Activated B cell treated with CpG ODN at 0.5 μM for 24 hours (primary cell): Measurements from ENCODE around the gene CAMK1G. TPM values are rescaled to one million over a fixed set of nuclear protein-coding genes. Genes with fewer than 3 reads are reported as not detected.

Source experiments
- ATAC-seq: fragments of 200-7000 bp; cut with Tn5 transposase; one replicate; pipeline ENCODE4 v1.10.0; 2021; ENCODE audit warnings: low read depth, mild to moderate bottlenecking, moderate library complexity
- CTCF ChIA-PET: fragments of 350-600 bp; sonication (Branson Sonifier 250); formaldehyde crosslinking; loops from one replicate; lab custom pipeline; 2021; ENCODE audit warnings: antibody characterized with exemption; lab: Charles Lee
- POLR2A ChIA-PET: fragments of 350-600 bp; sonication (Branson Sonifier 250); formaldehyde crosslinking; loops from one replicate; lab custom pipeline; 2021; ENCODE audit warnings: antibody characterized with exemption; lab: Charles Lee
- DNase-seq: peaks from one replicate; pipeline ENCODE4 v3.0.0; 2022
- H3K27ac Mint-ChIP-seq: one replicate; pipeline ENCODE4 v1.8.0; 2020; ENCODE audit warnings: mixed read lengths
- H3K27me3 Mint-ChIP-seq: one replicate; pipeline ENCODE4 v1.8.0; 2021; ENCODE audit warnings: mixed read lengths
- H3K36me3 Mint-ChIP-seq: one replicate; pipeline ENCODE4 v1.8.0; 2021; ENCODE audit warnings: low read depth, mixed read lengths
- H3K4me1 Mint-ChIP-seq: one replicate; pipeline ENCODE4 v1.8.0; 2021; ENCODE audit warnings: mixed read lengths
- H3K4me3 Mint-ChIP-seq: one replicate; pipeline ENCODE4 v1.8.0; 2020; ENCODE audit warnings: mild to moderate bottlenecking, mixed read lengths
- H3K9me3 Mint-ChIP-seq: one replicate; pipeline ENCODE4 v1.8.0; 2020; ENCODE audit warnings: mixed read lengths
- CTCF ChIP-seq: fragments of 200-600 bp; IDR thresholded peaks from one replicate; pipeline ENCODE4 v1.8.0; 2022; ENCODE audit warnings: antibody characterized with exemption, mild to moderate bottlenecking
- intact Hi-C: fragments of 100-400 bp; cut with micrococcal nuclease; formaldehyde crosslinking; loops from one replicate; pipeline ENCODE4 v1.15.1; 2024
- total RNA-seq: library from RNA; stranded (reverse); gene quantifications from 2 replicates; pipeline ENCODE4 v1.2.3, GENCODE V29; 2022

CAMK1G gene
- total RNA-seq, 1 donor from 2014 or later = not detected

GRCh38 chr1:209584231-209584672 is 738 bp downstream of the CAMK1G start:
- no peak for TF ChIP-seq CTCF
- no peak for DNase-seq
- H3K4me1 Mint-ChIP-seq = no peaks in the 10 kb centered on the region
- no peaks in the 10 kb centered on the region for H3K9me3 Mint-ChIP-seq
- POLR2A ChIA-PET = no interaction called here
- peaks cover 21% of the 10 kb centered on the region for H3K27me3 Mint-ChIP-seq
- CTCF ChIA-PET = interaction anchor here (1.1 kb wide), 1 partner anchor 18 kb away, joined by 3 read pairs; no protein-coding TSS in a partner anchor
- no peak overlapping the region for H3K27ac Mint-ChIP-seq
- no peak overlapping the region for H3K4me3 Mint-ChIP-seq
- no peak for ATAC-seq
- H3K36me3 Mint-ChIP-seq = no peaks in the 10 kb centered on the region
- intact Hi-C loops = no loop called here

- DNase-seq (no peak), ATAC-seq (no peak)
- Mint-ChIP-seq H3K36me3 (no peaks in the 10 kb centered on the region), H3K27ac (no peak overlapping the region), H3K9me3 (no peaks in the 10 kb centered on the region), H3K27me3 (peaks cover 25% of the 10 kb centered on the region), H3K4me3 (no peak overlapping the region), H3K4me1 (no peaks in the 10 kb centered on the region)
- POLR2A ChIA-PET = no interaction called here
- intact Hi-C loops = no loop called here
- CTCF ChIA-PET = interaction anchor here (1.1 kb wide), 1 partner anchor 19 kb away, joined by 3 read pairs; no protein-coding TSS in a partner anchor
- TF ChIP-seq CTCF = no peak
Measured at GRCh38 chr1:209585197-209585596, 1.7 kb downstream of the CAMK1G start.

DNA sequence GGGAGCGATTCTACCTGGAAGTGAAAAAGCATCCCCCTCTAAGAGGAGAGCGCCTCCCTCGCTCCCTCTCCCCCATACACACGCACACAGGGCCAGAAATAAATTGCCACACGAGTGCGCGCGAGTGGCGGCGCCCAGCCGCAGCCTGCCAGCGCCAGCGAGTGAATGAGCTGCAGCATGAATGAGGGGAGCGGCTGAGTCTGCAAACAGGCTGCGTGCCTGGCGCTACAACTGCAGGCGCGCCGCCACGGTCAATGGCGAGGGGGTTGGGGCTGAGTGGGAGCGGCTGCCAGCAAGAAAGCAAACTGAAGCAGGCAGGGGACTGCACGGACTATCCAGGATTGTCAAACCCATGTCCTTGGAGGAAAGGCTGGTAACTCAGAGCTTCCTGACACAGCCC is 2.2 kb downstream of the CAMK1G start:
- Mint-ChIP-seq H3K27ac (no peak overlapping the region), H3K4me1 (no peaks in the 10 kb centered on the region), H3K9me3 (no peaks in the 10 kb centered on the region), H3K4me3 (no peak overlapping the region), H3K36me3 (no peaks in the 10 kb centered on the region), H3K27me3 (peaks cover 28% of the 10 kb centered on the region)
- ChIA-PET CTCF (no interaction called here), POLR2A (no interaction called here)
- no peak for DNase-seq
- intact Hi-C loops = no loop called here
- no peak for TF ChIP-seq CTCF
- ATAC-seq = no peak

- Mint-ChIP-seq H3K27ac (no peak overlapping the region), H3K4me1 (no peaks in the 10 kb centered on the region)
- CTCF ChIA-PET = no interaction called here
Measured at GRCh38 chr1:209586221-209586740, 2.8 kb downstream of the CAMK1G start.

GRCh38 chr1:209587789-209588188 is 4.3 kb downstream of the CAMK1G start:
- no peak for TF ChIP-seq CTCF
- no peak for ATAC-seq

More at GRCh38 chr1:209586221-209586740, 2.8 kb downstream of the CAMK1G start:
- no peaks in the 10 kb centered on the region for H3K36me3 Mint-ChIP-seq
- intact Hi-C loops = no loop called here
- POLR2A ChIA-PET = no interaction called here
- no peak for TF ChIP-seq CTCF
- ATAC-seq = no peak
- H3K4me3 Mint-ChIP-seq = no peak overlapping the region
- H3K27me3 Mint-ChIP-seq = peaks cover 30% of the 10 kb centered on the region
- no peak for DNase-seq
- no peaks in the 10 kb centered on the region for H3K9me3 Mint-ChIP-seq

More at GRCh38 chr1:209587789-209588188, 4.3 kb downstream of the CAMK1G start:
- ChIA-PET CTCF (interaction anchor here (1.0 kb wide), 1 partner anchor 18 kb away, joined by 4 read pairs; no protein-coding TSS in a partner anchor), POLR2A (no interaction called here)
- no peaks in the 10 kb centered on the region for H3K4me1 Mint-ChIP-seq
- peaks cover 28% of the 10 kb centered on the region for H3K27me3 Mint-ChIP-seq
- H3K36me3 Mint-ChIP-seq = no peaks in the 10 kb centered on the region
- no peak for DNase-seq
- no peak overlapping the region for H3K4me3 Mint-ChIP-seq
- intact Hi-C loops = no loop called here
- H3K9me3 Mint-ChIP-seq = no peaks in the 10 kb centered on the region
- H3K27ac Mint-ChIP-seq = no peak overlapping the region
